Measurements from ENCODE around the gene GCA. TPM values are rescaled to one million over a fixed set of nuclear protein-coding genes. Genes with fewer than 3 reads are reported as not detected.

GCA gene, protein sequence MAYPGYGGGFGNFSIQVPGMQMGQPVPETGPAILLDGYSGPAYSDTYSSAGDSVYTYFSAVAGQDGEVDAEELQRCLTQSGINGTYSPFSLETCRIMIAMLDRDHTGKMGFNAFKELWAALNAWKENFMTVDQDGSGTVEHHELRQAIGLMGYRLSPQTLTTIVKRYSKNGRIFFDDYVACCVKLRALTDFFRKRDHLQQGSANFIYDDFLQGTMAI
- total RNA-seq (2014; rRNA removed; shearing (Covaris generic)), result 31.4 and 51.7 TPM in 2 replicates

DNA sequence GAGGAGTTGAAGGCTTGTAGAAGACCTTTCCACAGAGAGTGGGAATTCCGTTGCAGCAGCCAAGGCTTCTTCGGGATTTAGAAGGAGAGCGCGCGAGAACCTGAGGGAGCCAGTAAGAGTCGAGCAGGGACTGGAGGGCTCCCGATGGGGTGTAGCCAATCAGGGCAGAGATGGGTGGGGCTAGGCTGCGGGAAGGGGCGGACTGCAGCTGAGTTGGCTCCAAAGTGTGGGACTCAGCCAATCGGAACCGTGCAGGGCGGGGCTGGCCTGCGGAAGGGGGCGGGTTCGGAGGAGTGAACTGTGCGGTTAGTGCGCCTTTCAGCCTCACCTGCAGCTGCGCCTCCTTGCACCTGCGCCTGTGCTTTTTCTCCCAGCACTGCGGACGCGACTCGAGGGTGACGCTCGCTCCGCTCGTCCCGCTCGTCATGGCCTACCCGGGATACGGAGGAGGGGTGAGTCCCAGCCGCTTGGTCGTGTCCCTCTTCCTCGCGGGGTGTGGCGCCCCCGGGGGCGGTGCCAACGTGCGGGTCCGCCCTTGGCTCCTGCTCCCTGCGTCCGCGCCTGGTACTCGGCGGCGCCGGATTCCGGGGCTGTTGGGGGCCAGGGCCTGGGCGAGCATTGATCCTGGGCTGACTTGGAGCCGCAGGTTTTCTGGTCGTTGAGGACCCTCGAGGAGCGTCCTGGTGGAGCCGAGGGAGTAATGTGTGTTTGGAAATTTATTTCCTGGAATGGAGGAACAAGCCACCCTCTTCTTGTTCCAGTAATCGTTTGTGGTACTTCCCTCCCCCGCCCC is at the start of gene GCA:
GCA (plus strand) TSS at position 309 of the 793 bp plus-strand sequence; CDS start at position 426, 117 bp downstream.
- peak; percentile 97 for DNase-seq (ENCODE audit: low read depth)

DNA sequence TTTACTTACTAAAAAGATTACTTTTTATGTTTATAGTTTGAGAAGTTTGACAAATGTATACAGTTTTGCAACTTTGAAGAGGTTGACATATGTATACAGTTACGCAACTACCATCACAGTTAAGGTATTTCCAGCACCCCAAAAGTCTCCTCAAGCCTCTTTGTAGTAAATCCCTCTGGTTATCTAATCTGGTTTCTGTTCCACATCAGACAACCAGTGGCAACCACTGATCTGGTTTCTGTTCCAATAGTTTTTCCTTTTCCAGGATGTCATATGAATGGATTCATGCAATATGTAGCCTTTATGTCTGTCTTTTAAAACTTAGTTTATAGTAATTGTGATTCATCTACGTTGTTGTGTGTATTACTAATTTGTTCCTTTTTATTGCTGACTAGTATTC is 48.9 kb upstream of the GCA start:
- no peak for DNase-seq (ENCODE audit: low read depth)

DNA sequence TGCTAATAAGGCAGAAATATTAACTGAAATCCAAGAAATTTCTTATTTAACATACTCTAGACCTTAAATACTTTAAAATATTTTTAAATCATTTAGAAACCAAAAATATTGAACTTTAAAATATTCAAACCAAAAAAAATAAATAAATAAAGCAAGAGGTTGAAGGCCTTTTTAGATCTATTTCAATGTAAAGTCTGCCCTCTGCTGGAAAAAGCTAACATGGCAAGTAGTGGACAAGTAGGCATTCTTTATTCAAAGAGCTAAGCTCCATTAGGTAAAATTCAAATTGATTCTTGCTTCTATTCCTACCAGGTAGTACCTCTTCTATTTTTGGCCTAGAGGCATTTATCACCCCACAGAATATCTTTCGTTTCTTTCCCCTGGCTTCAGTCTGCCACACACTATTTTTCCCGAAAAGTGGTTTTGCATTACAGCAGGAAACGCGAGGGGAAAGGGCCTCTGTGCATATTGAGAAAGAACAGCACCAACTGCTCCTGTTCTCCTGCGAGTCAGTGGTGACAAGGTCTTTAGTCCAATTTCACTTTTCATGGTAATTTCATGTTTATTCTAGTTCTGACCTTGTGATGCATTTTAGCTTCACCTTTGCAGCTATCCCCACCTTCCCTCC is 45.9 kb upstream of the GCA start:
- peak; percentile 77 for DNase-seq (ENCODE audit: low read depth)

DNA sequence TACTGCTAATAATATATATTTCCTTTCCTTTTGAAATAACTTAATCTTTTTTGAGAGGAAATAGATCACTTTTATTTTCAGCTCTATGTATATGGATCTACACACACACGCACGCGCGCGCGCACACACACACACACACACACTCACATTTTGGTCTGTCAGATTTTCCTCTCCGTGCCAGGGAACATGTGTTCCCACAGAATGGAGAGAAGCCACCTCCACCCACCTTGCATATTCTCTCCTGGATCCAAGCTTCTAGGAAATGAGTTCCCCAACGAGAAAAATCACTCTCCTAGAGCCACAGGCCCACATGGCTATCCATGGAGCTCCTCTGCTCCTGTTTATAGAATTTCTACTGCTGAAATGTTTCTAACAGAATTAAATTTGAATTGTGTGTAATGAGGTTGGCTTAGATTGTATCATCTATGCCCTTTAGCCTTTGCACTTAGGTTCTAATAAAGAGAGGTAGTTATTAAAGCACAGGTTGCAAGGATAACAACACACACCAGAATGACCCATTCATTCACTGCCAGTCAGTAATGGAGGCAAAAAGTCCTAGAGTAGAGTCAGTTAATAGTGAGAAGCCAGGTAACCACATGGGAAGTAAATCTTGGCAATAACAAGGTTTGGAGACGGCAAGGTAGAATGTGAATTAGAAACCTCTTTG is 45.1 kb upstream of the GCA start:
- no peak for DNase-seq (ENCODE audit: low read depth)

DNA sequence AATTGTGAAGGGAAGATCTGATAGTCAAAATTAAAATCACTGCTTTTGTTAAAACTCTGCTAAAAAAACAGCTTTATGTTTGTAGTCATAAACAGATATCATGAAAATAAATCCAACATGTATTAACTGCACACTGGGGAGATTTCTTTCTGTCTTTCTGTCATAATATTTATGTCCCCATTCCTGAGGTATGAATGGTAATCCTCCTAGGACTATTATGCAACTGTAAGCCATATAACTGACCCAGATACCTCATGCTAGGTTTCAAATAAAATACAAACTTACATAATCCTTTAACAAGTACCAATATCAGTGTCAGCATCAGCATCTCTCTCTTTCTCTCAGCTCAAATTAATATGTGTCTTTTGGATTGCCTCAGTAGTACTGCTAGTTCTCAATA is 43.7 kb upstream of the GCA start:
- DNase-seq (ENCODE audit: low read depth), result no peak

DNA sequence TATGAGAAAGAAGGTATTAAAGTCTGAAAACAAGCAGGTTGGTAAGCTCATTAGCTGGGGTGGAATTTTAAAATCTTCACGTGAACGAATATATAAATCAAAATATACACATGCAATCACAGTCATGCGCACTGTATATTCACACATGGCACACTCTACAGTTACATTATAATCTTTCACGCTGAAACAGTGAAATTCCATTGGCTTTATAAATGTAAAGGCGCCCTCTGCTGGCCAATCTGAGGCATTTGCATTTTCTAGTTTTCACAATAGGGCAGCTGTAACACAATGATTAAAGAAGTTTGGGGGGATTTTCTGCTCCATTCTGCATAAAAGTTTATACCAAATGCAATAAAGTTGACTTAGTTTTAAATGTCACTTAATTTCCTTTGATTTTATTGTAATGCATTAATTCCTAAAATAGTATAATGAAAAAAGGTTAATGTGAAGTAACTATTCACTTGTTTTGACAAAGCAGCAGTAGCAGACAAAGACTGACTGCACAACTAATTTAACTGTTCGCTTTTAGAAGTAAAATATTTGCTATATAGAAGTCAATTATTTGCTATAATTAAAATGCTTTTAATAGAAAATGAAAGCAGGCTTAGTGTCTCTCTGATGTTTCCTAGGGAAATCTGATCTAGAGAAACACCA is 42.7 kb upstream of the GCA start:
- peak; percentile 50 for DNase-seq (ENCODE audit: low read depth)

DNA sequence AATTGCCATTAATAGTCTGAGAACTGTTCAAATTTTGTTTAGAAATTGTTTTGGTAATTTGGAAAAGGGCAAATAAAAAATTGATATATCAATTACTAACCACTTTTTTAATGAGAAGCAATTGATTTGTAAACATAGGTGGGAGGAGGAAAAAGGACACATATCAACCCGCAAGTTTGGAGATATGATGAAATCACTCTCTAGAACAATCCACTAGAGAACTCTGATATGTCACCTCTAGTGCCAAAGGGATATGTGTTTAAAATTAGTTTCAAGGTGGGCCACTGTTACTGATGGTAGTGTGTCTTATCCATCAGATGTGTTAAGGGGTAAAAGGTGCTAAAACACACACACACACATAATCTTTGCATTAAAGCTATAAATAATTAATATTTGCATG is 42.1 kb upstream of the GCA start:
- no peak for DNase-seq (ENCODE audit: low read depth)

DNA sequence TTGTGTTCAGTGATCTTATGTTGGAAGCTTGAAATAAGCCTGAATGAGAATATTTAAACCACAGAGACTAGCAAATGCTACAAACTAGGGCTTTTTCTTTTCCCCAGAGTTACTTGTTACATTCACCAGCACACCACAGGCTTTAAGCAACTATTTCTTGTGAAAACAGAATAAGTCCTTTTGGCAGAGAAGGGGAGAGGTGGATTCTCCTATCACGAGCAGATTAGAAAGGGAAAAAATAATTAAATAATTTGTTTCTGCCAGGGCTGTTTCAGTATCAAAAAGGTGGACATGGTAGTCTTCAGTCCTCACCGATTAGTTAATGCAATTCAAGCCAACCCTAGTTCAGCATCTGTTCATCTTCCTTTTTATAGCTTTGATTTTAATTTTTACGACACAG is 38.0 kb upstream of the GCA start:
- no peak for DNase-seq (ENCODE audit: low read depth)

DNA sequence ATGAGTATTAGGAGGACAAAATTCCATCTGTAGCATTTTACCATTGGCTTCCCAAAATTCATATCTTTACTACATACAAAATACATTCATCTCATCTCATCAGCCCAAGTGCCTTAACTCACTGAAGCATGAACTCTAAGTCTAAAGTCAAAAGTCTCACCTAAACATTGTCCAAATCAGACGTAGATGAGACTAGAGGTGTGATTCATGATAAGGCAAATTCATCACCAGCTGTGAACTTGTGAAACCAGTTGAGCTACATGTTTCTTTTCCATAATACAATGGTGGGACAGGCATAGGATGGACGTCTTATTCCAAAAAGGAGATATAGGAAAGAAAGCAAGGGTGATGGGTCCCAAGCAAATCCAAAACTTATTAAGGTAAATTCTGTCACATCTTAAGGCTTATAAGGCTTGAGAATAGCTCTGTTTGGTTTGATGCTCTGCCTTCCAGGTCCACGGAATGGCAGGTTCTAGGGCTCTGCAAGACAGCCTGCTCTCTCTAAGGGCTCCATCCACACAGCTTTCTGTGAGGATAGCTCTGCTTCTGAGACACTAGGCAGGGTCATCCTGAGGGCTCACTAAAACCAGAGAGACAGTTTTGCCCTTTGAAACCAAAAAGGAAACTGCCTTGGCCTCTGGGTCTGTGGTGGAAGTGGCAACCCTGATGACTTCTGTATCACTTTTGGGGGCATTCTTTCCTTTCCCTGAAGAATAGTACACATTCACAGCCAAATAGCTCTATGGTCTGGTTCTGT is 35.0 kb upstream of the GCA start:
- no peak for DNase-seq (ENCODE audit: low read depth)

DNA sequence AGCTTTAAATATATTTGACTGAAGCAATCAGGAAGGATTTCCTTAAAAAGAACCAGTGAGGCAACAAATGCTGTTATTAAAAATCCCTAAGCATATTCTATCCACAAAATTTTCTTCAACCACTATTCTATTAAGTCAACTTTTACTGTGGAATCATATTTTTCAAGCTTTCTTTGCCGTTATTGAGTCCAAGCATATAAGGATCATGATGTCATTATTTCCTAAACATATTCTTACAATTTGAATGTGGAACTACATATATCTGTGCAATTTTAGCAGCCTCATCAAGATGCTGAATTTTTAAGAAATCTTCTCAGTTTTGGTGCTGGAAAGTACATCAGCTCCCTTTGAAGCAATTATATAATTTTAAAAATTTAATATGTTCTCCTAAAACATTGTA is 31.1 kb upstream of the GCA start:
- DNase-seq (ENCODE audit: low read depth), result no peak

DNA sequence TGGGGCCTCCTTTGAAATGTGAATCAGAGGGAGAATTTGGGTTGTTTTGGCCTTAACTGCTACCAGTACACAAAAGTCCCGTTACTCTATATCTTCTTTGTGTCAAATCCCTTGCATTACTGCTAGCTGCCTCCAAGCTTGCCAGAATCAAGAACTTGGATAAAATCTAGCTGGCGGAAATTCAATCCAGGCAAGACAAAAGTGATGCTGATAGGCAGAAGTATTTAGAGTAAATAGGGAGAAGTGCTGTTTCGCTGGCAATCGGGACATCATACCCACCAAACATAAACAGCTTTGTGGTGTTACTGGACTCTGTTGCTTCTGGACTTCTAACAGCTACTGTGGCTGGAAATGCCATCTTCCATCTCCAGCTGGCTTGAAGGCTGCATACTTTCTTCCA is 28.0 kb upstream of the GCA start:
- DNase-seq (ENCODE audit: low read depth), result peak; percentile 10

DNA sequence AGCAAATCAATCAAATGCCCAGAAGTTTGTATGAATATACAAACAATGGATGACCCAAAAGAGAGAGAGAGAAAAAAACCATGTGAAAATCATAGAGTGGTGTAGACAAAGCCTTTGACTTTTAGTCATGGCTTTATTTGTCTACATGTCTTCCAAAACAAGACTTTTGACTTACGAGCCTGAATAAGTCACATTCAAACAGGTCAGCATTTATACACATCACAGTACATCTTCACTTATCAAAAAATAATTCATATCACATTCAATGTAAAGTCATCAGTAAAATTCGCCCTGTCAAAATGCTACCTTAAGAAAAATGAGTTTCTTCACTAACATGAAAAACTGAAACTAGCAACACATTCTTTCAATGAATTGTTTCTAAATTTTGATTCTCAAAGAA is 27.3 kb upstream of the GCA start:
- no peak for DNase-seq (ENCODE audit: low read depth)

DNA sequence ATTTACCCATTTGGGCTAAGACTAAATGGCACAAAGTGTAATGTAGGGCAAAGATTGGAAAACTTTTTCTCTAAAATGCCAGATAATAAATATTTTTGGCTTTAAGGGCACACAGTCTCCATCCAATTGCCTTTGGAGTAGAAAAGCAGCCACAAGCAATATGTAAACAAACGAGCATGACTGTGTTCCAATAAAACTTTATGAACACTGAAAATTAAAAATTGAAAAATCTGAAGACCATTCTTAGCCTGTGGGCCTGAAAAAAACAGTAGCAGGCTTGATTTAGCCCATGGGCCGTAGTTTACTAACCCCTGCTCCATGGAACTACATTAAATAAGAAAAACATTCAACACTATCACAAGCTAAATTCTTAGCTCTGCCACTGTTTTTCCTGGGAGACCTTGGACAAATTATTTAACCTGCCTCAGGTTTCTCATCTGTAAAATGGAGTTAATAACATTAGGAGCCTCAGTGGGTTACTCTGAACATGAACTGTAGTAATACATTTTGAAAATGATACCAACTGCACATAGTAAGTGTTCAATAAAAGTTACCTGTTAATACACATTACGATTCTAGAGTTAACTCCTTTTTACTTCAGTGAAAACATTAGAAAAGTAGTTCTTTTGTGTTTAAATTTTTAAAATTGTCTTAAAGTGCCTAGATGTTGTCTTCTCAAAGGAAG is 26.7 kb upstream of the GCA start:
- peak; percentile 29 for DNase-seq (ENCODE audit: low read depth)

DNA sequence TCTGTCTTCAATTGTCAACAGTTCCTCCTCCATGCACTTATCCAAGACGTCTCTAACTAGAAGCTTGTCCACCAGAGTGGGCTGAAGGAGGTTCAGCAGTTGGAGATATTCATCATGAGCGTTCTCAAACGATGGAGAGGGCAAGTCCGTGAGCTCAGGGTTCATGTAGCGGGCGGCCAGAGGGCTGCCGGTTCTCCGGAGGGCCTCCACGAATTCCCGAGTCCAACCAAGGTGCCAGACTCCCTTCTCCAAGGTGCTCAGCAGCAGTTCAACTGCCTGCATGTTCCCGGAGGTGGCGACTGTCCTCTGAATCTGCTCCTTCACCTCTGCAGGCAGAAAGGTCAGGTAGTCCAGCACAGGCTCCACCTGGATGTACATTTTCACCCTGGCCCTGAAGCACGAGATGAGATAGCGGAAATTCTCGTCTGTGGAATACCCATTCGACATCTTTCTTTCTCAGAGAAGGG is 26.0 kb upstream of the GCA start:
- peak; percentile 56 for DNase-seq (ENCODE audit: low read depth)

DNA sequence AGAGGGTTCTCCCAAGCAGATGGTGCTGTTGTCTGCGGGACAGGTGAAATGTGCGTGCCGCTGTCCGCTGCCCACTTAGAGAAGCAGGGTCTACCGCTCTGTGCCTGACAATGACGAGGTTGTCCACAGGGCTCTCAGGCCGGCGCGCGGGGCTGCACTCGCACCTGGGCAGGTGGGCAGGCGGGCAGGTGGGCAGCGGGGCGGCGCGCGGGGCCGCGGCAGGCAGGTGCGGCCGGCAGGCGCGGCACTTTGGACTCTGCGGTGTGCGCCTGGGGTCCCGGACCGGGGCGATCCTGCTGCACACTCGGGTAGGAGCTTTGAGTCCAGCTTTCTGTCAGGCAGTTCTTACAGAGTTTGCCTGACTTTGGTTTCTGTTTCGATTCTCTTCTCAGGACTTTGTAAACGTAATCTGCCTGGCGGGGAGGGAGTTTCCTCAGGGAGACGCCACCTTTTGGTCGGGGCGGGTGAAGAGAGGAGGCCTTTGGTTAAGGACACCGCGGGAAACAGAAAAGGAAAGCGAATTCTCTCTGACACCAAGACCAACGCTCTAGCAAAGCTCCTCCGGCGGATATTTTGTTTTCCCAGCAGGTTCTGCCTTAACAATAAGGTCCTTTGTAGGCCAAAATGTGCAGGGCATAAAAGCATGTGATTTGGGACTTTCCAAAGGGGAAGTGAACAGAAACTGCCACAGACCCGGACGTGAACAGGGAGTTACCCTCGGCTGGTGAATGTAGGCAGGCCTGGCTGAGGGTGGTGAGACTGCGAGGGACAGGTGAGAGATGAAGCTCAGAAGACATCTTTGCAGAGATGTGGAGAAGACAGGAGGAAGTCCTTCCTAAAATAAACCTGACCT is 25.4 kb upstream of the GCA start, which contains the start of gene IFIH1:
IFIH1 (minus strand) TSS at position 357 of the 853 bp plus-strand sequence. CDS start 377 bp downstream, outside the sequence.
- peak; percentile 96 for DNase-seq (ENCODE audit: low read depth)

DNA sequence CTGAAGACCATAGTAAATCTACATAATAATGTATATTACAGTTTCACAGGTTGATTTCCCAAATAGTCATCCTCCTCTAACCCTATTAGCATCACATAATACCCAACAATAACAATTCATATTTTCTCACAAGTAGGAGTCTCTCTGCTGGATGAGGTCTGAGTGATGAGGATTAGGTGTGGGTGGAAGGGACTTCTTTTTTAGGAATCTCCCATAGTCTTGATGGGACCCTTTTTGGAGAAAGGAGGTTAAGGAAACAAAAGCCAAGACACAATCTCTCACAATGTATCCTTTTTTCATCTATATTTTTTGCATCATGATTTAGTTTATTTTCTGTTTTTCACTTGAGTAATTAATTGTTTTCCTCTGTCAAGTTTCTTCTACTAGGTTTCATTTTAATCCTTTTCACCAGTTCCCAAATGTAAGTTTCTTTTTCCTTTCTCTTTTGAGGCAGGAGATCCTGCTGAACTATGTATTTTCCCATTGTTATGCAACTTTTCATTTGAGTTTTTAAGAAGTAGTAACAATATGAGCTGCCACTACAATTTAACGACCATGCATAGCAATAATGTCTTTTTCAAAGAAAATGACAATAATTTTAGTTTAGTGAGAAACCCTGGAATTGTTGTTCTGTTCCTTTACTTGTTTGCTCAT is 22.9 kb upstream of the GCA start:
- DNase-seq (ENCODE audit: low read depth), result no peak

DNA sequence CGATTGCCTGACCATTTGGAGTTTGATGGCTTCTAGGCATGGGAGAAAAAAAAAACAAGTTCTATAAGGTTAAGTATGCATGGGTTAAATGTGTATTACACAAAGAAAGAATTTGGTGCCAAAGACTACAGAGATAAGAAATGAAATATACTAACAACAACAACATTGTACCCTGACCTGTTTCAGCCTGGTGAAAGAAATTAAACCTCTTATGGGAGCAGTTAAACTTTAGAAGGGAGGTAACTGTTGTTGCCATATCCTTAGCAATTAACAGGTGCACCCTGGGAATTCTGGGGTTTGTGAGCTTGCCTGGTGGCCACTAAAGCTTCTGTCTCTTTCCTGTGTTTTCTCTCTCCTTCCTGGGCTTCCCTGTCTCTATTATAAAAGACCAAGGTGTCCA is 19.0 kb upstream of the GCA start:
- DNase-seq (ENCODE audit: low read depth), result no peak

DNA sequence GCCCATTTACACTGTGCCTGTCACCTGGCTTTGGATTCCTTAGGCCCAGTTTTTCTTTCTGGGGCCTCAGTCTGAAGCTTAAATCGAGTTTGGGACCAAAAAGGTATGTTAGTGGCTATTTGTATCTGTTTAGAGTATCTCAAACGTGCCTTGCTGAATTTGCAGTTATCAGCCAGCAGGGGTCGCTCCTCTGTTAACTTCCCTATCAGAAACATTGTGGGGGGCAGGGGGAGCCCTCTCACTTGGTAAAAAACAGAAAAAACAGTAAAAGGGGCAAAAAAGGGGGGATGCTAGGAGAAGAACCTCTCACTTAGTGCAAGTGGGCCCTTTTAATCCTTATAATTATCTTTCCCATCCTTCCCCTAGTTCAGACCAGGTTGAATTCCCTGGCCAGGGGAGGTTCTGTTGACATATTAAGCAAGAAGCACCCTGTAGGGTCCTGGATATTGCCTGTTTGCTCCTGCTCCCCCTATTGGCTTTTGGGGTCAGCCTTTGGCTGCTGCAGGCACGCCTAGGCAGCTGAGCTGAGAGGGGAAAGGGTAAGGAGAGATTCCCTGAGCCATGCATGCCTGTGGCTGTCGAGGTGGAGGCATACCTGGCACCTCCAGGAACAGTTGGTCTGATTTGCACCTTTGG is 16.7 kb upstream of the GCA start:
- DNase-seq (ENCODE audit: low read depth), result no peak
